GM12878 (cell line): ENCODE results near the gene TEX28.
"Not testable (repeated sequence)": the region's sequence is repeated elsewhere in the genome, so short reads cannot be mapped to it uniquely, and the experiment has no call there.

Source experiments
- CTCF ChIP-seq, 3 experiments: IDR thresholded peaks in 2 of 3; conservative IDR thresholded peaks in 1 of 3; 2 replicates each; pipeline ENCODE4 v1.5.1; 2011; ENCODE audit warnings: low read depth in 3 of 3, low read length in 3 of 3, mild to moderate bottlenecking in 3 of 3, control low read depth in 2 of 3, moderate library complexity in 2 of 3, inconsistent platforms in 1 of 3, mixed read lengths in 1 of 3; ENCODE audit not compliant: control insufficient read depth in 2 of 3, insufficient read depth in 1 of 3; ENCODE audit errors: extremely low read depth in 1 of 3
- TF ChIP-seq, protein P1 (sequence below): IDR thresholded peaks from 2 replicates; pipeline ENCODE4 v1.6.1; 2012; ENCODE audit warnings: low read depth, low read length, improper control_type of control experiment

GRCh38 chrX:154226706-154227105 lies 68.2 kb downstream of the TEX28 start:
- TF ChIP-seq, protein P1, sequence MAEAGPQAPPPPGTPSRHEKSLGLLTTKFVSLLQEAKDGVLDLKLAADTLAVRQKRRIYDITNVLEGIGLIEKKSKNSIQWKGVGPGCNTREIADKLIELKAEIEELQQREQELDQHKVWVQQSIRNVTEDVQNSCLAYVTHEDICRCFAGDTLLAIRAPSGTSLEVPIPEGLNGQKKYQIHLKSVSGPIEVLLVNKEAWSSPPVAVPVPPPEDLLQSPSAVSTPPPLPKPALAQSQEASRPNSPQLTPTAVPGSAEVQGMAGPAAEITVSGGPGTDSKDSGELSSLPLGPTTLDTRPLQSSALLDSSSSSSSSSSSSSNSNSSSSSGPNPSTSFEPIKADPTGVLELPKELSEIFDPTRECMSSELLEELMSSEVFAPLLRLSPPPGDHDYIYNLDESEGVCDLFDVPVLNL: not testable (repeated sequence)
- TF ChIP-seq CTCF (IDR thresholded peaks at IDR 0.05 in 2 of 3, conservative IDR thresholded peaks at IDR 0.05 in 1 of 3; ENCODE audit: control insufficient read depth in 2 of 3, extremely low read depth in 1 of 3, insufficient read depth in 1 of 3, low read depth in 3 of 3, low read length in 3 of 3): not testable (repeated sequence)
